SK-N-SH treated with all-trans-retinoic acid at 6 μM for 48 hours (cell line): ENCODE data around the gene MERTK.

Experiments used
- BACH2 ChIP-seq: fragments of 250-450 bp; sonication (Bioruptor Pico); IDR thresholded peaks from 2 replicates; pipeline ENCODE4 v1.9.0; 2021; ENCODE audit warnings: mild to moderate bottlenecking, borderline replicate concordance
- GLIS3 ChIP-seq: fragments of 250-450 bp; sonication (Bioruptor Pico); IDR thresholded peaks from 2 replicates; pipeline ENCODE4 v1.5.0; 2020; ENCODE audit warnings: mild to moderate bottlenecking, moderate library complexity
- RARB ChIP-seq: fragments of 250-450 bp; sonication (Bioruptor Pico); IDR thresholded peaks from 2 replicates; pipeline ENCODE4 v1.8.0; 2021; ENCODE audit warnings: mild to moderate bottlenecking, moderate library complexity
- SNAI2 ChIP-seq: fragments of 250-450 bp; sonication (Bioruptor Pico); IDR thresholded peaks from 2 replicates; pipeline ENCODE4 v1.5.0; 2020; ENCODE audit warnings: mild to moderate bottlenecking, moderate library complexity
- TCF4 ChIP-seq: fragments of 250-450 bp; sonication (Bioruptor Pico); IDR thresholded peaks from 2 replicates; pipeline ENCODE4 v1.8.0; 2021; ENCODE audit warnings: mild to moderate bottlenecking, moderate library complexity, borderline replicate concordance
- ZC3H10 ChIP-seq: fragments of 250-450 bp; sonication (Bioruptor Pico); IDR thresholded peaks from 2 replicates; pipeline ENCODE4 v1.5.1; 2021; ENCODE audit warnings: mild to moderate bottlenecking, moderate library complexity
- ZFP3 ChIP-seq: fragments of 250-450 bp; sonication (Bioruptor Pico); IDR thresholded peaks from 2 replicates; pipeline ENCODE4 v1.5.0; 2020; ENCODE audit warnings: mild to moderate bottlenecking, moderate library complexity
- TF ChIP-seq, protein P1 (sequence below): fragments of 250-450 bp; sonication (Bioruptor Pico); IDR thresholded peaks from 2 replicates; pipeline ENCODE4 v1.8.0; 2020; ENCODE audit warnings: mild to moderate bottlenecking, moderate library complexity, borderline replicate concordance
- TF ChIP-seq, protein P2 (sequence below): fragments of 250-450 bp; sonication (Bioruptor Pico); IDR thresholded peaks from 2 replicates; pipeline ENCODE4 v1.5.1; 2020; ENCODE audit warnings: low read depth, mild to moderate bottlenecking, moderate library complexity

DNA sequence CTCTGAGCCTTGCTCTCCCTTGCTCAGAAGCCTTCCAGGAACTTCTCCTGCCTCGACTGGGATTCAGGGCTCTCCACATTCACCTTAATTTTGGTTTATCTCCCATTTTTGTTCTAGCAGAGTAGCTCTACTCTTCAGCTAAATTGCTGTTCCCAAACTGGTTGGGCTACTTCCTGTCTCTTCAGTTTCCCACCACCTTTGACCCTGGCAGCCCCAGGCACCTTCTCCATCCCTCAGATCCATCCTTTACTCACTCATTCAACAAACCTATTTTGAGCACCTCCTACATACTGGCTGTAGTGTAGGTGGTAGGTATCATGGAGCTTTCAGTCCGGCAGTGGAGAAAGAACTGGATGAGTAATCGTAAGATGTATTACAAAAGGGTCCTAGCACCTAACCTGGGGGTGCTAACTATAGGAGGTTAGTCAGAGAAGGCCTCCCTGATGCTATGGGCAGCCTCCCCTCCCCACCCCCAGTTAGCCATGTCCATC, 26.3 kb downstream of the MERTK start:
- no peak for TF ChIP-seq GLIS3
- no peak for TF ChIP-seq BACH2 (CRISPR knock-in tag)
- TF ChIP-seq, protein P1, sequence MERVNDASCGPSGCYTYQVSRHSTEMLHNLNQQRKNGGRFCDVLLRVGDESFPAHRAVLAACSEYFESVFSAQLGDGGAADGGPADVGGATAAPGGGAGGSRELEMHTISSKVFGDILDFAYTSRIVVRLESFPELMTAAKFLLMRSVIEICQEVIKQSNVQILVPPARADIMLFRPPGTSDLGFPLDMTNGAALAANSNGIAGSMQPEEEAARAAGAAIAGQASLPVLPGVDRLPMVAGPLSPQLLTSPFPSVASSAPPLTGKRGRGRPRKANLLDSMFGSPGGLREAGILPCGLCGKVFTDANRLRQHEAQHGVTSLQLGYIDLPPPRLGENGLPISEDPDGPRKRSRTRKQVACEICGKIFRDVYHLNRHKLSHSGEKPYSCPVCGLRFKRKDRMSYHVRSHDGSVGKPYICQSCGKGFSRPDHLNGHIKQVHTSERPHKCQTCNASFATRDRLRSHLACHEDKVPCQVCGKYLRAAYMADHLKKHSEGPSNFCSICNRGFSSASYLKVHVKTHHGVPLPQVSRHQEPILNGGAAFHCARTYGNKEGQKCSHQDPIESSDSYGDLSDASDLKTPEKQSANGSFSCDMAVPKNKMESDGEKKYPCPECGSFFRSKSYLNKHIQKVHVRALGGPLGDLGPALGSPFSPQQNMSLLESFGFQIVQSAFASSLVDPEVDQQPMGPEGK (CRISPR knock-in tag): no peak
- TF ChIP-seq TCF4 (CRISPR knock-in tag): no peak
- TF ChIP-seq ZC3H10 (CRISPR knock-in tag): no peak
- TF ChIP-seq SNAI2 (CRISPR knock-in tag): no peak
- TF ChIP-seq ZFP3 (CRISPR knock-in tag): no peak
- TF ChIP-seq, protein P2, sequence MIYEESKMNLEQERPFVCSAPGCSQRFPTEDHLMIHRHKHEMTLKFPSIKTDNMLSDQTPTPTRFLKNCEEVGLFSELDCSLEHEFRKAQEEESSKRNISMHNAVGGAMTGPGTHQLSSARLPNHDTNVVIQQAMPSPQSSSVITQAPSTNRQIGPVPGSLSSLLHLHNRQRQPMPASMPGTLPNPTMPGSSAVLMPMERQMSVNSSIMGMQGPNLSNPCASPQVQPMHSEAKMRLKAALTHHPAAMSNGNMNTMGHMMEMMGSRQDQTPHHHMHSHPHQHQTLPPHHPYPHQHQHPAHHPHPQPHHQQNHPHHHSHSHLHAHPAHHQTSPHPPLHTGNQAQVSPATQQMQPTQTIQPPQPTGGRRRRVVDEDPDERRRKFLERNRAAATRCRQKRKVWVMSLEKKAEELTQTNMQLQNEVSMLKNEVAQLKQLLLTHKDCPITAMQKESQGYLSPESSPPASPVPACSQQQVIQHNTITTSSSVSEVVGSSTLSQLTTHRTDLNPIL (CRISPR knock-in tag): no peak
- TF ChIP-seq RARB: no peak
